ENCODE measurements around the gene GPX4. TPM values are rescaled to one million over a fixed set of nuclear protein-coding genes. Genes with fewer than 3 reads are reported as not detected.

GPX4 gene
- polyA plus RNA-seq, 1 donor from 2014 or later, result 713 TPM

DNA sequence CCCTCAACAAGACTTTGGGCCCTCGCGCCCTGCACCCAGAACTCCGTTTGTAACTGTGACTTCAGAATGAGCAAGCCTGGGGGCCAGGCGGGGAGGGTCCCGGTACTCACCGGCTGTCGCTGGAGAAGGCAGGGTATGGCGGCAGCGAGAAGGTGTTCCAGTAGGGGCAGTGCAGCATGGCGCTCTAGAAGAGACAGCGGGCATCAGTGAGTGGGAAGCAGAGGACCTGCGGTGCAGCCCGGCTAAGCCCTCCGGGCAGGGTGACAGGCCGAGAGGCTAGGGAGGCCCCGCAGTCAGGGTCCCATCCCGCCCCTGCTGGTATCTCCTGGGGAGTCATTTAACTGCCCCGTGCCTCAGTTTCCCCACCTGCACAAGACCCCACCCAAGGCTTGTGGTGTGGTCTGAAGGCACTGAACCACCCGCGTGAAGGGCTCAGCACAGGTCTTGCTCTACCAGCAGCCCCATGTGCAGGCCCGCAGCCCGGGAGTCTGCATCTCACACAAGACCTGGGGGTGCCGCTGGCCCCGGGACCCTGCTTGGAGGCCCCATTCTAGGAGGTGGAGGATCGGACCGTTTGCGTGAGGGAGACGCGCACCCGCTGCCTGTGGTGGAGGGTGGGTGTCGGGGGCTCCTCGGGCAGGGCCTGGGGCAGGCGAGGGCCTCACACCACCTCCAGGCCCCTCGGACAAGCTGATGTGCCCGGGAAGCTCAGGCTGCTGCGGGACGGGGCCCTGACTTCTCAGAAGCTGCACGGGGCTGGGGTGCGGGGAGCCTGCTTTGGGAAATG lies 45.7 kb downstream of the GPX4 start:
- Histone ChIP-seq H2AFZ (ENCODE audit: low read depth, low read length) (no peak overlapping the region), H3K9me3 (ENCODE audit: low read length) (no peaks in the 10 kb centered on the region), H3K9me2 (ENCODE audit: insufficient read depth, low read length) (no peaks in the 10 kb centered on the region), H3K27me3 (ENCODE audit: insufficient read depth, low read depth, low read length) (no peaks in the 10 kb centered on the region), H3K4me3 (ENCODE audit: low read length) (no peak overlapping the region), H3F3A (ENCODE audit: insufficient read depth, low read length, poor library complexity, severe bottlenecking) (no peaks in the 10 kb centered on the region), H3K9ac (ENCODE audit: low read length) (no peak overlapping the region), H3K36me3 (ENCODE audit: insufficient read depth, low read length) (no peaks in the 10 kb centered on the region), H3K79me2 (replicated peaks; ENCODE audit: insufficient read depth, low read length) (no peaks in the 10 kb centered on the region), H4K20me1 (ENCODE audit: insufficient read depth) (no peaks in the 10 kb centered on the region), H3K27ac (ENCODE audit: low read length) (no peak overlapping the region), H3K4me2 (ENCODE audit: low read length) (no peak overlapping the region)
- TF ChIP-seq REST (IDR thresholded peaks at IDR 0.05; ENCODE audit: borderline replicate concordance) (no peak), POLR2AphosphoS5 (IDR thresholded peaks at IDR 0.05) (no peak), EZH2 (IDR thresholded peaks at IDR 0.05; ENCODE audit: borderline replicate concordance, insufficient read depth, low read length, poor library complexity, severe bottlenecking) (no peak), EP300 (conservative IDR thresholded peaks at IDR 0.05; ENCODE audit: poor library complexity, severe bottlenecking) (no peak), TAF1 (IDR thresholded peaks at IDR 0.05; ENCODE audit: low read depth) (no peak), MXI1 (conservative IDR thresholded peaks at IDR 0.05; ENCODE audit: poor library complexity, severe bottlenecking) (no peak), SMC3 (conservative IDR thresholded peaks at IDR 0.05; ENCODE audit: poor library complexity) (no peak), RAD21 (conservative IDR thresholded peaks at IDR 0.05) (no peak)
- TF ChIP-seq, protein P1, sequence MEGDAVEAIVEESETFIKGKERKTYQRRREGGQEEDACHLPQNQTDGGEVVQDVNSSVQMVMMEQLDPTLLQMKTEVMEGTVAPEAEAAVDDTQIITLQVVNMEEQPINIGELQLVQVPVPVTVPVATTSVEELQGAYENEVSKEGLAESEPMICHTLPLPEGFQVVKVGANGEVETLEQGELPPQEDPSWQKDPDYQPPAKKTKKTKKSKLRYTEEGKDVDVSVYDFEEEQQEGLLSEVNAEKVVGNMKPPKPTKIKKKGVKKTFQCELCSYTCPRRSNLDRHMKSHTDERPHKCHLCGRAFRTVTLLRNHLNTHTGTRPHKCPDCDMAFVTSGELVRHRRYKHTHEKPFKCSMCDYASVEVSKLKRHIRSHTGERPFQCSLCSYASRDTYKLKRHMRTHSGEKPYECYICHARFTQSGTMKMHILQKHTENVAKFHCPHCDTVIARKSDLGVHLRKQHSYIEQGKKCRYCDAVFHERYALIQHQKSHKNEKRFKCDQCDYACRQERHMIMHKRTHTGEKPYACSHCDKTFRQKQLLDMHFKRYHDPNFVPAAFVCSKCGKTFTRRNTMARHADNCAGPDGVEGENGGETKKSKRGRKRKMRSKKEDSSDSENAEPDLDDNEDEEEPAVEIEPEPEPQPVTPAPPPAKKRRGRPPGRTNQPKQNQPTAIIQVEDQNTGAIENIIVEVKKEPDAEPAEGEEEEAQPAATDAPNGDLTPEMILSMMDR (IDR thresholded peaks at IDR 0.05; ENCODE audit: poor library complexity, severe bottlenecking), result no peak

DNA sequence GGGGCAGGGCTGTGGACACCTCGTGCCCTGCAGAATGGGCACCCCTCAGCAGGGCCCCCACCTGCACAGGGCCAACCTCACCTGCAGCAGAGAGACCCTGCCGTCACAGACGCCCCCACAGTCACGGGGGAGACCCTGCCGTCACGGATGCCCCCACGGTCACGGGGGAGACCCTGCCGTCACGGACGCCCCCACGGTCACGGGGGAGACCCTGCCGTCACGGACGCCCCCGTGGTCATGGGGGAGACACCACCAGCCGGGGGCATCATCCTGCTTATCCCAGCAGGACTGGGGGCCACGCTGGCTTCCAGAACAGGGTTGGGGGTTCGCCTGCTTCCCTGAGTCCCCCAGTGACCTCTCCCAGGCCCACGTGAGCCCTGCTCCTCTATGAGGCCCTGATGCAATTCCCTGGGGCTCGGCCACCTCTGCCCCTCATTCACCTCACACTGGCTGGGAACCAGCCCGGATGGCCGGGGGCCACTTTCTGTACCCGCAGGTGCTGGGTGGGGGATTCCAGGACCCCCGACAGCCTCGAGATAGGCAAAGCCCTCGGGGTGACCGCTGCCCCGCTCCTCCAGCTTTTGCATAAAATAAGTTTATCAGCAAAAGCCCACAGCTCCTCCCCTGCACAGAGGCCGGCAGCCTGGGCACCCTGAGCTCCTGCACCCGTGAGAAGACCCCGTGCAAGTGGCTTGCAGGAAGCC lies 46.7 kb downstream of the GPX4 start:
- no peak overlapping the region for H3K27ac ChIP-seq (ENCODE audit: low read length)
- no peaks in the 10 kb centered on the region for H3K79me2 ChIP-seq (replicated peaks; ENCODE audit: insufficient read depth, low read length)
- H3K9me3 ChIP-seq (ENCODE audit: low read length), result no peaks in the 10 kb centered on the region
- H3K4me2 ChIP-seq (ENCODE audit: low read length), result no peak overlapping the region
- H3K36me3 ChIP-seq (ENCODE audit: insufficient read depth, low read length), result no peaks in the 10 kb centered on the region
- H3F3A ChIP-seq (ENCODE audit: insufficient read depth, low read length, poor library complexity, severe bottlenecking), result no peaks in the 10 kb centered on the region
- no peaks in the 10 kb centered on the region for H3K27me3 ChIP-seq (ENCODE audit: insufficient read depth, low read depth, low read length)
- no peak overlapping the region for H3K4me3 ChIP-seq (ENCODE audit: low read length)
- no peak overlapping the region for H3K9ac ChIP-seq (ENCODE audit: low read length)
- H2AFZ ChIP-seq (ENCODE audit: low read depth, low read length), result no peak overlapping the region
- H3K9me2 ChIP-seq (ENCODE audit: insufficient read depth, low read length), result no peaks in the 10 kb centered on the region
- no peaks in the 10 kb centered on the region for H4K20me1 ChIP-seq (ENCODE audit: insufficient read depth)
- no peak for TF ChIP-seq MXI1 (conservative IDR thresholded peaks at IDR 0.05; ENCODE audit: poor library complexity, severe bottlenecking)
- TF ChIP-seq, protein P1 (IDR thresholded peaks at IDR 0.05; ENCODE audit: poor library complexity, severe bottlenecking), result no peak
- TF ChIP-seq EP300 (conservative IDR thresholded peaks at IDR 0.05; ENCODE audit: poor library complexity, severe bottlenecking), result no peak
- TF ChIP-seq SMC3 (conservative IDR thresholded peaks at IDR 0.05; ENCODE audit: poor library complexity), result no peak
- no peak for TF ChIP-seq EZH2 (IDR thresholded peaks at IDR 0.05; ENCODE audit: borderline replicate concordance, insufficient read depth, low read length, poor library complexity, severe bottlenecking)
- no peak for TF ChIP-seq TAF1 (IDR thresholded peaks at IDR 0.05; ENCODE audit: low read depth)
- TF ChIP-seq REST (IDR thresholded peaks at IDR 0.05; ENCODE audit: borderline replicate concordance), result no peak
- no peak for TF ChIP-seq POLR2AphosphoS5 (IDR thresholded peaks at IDR 0.05)
- no peak for TF ChIP-seq RAD21 (conservative IDR thresholded peaks at IDR 0.05)
